HFFc6 (cell line): ENCODE data around the gene CD79A. TPM values are rescaled to one million over a fixed set of nuclear protein-coding genes. Genes with fewer than 3 reads are reported as not detected.
"Not testable (repeated sequence)": the region's sequence is repeated elsewhere in the genome, so short reads cannot be mapped to it uniquely, and the experiment has no call there.

Experiments used
- DNase-seq: peaks from one replicate; pipeline ENCODE4 v3.0.0-alpha.2; 2018
- H3K27ac Mint-ChIP-seq: 2 replicates; pipeline ENCODE4 v1.8.0; 2020; ENCODE audit warnings: mild to moderate bottlenecking, mixed read lengths
- H3K27me3 Mint-ChIP-seq: 2 replicates; pipeline ENCODE4 v1.8.0; 2021; ENCODE audit warnings: mild to moderate bottlenecking, moderate library complexity, mixed read lengths; ENCODE audit not compliant: insufficient read depth
- H3K36me3 Mint-ChIP-seq: 2 replicates; pipeline ENCODE4 v1.8.0; 2021; ENCODE audit warnings: low read depth, mixed read lengths
- H3K4me1 Mint-ChIP-seq: 2 replicates; pipeline ENCODE4 v1.8.0; 2020; ENCODE audit warnings: low read depth, mixed read lengths
- H3K4me3 Mint-ChIP-seq: 2 replicates; pipeline ENCODE4 v1.8.0; 2020; ENCODE audit warnings: mild to moderate bottlenecking, moderate library complexity, mixed read lengths
- H3K9me3 Mint-ChIP-seq: 2 replicates; pipeline ENCODE4 v1.8.0; 2020; ENCODE audit warnings: mild to moderate bottlenecking, mixed read lengths
- total RNA-seq, 6 experiments: library from RNA; stranded (reverse); fragmentation: NEBNext Ultra II Directional; extraction: Animal tissue kit (Norgen Biotek cat#: 25700); gene quantifications; 2 replicates in 1 of 6; 3 replicates in 5 of 6; pipeline ENCODE4 v1.2.3, GENCODE V29; 2021
- TF ChIP-seq, protein P1 (sequence below): fragments of 200-600 bp; sonication (generic); IDR thresholded peaks from 2 replicates; pipeline ENCODE4 v1.5.0; 2021; ENCODE audit warnings: antibody characterized with exemption, mild to moderate bottlenecking

Gene CD79A
- total RNA-seq, 6 experiments from 2014 or later: 0.23 to 0.62 (median 0.35) TPM; not detected in 2

DNA sequence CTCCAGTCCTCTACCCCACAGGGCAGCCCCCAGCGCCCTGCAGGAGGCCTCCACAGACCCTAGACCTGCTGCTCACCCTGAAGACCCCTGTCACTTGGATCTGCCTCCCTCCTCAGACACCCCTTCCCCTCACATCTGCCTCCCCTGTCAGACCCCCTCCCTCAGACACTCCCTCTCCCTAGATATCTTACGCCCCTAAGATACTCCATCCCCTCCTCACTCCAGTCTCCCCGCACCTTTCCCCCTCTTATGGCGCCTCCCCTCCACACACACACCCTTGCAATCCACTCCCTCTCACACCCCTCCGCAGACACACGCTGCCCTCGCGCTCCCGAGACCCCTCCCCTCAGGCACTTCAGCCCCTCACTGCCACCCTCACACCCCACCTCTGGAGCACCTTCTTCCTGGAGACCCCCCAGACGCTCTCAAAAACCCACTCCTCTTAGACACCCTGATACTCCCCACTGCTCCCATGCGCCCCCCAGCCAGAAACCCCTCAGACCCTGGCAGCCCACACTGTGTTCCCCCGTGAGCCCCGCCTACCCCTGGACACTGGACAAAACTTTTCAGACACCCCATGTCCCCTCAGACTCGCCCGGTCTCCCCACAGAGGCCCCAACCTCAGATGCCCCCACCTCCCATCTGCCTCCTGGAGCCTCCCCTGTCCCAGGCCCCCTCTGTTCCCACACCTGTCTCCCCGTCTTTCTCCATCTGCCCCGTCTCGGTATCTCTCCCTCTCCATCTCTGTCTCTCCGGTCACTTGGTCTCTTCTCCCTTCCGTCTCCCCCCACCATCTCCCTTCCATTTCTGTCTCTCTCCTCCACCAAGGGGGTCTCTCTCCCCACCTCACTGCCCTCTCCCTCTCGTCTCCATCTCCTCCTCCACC lies 36.7 kb downstream of the CD79A start:
- Mint-ChIP-seq H3K9me3 (no peaks in the 10 kb centered on the region), H3K27me3 (peaks cover 32% of the 10 kb centered on the region), H3K4me3 (no peak overlapping the region), H3K36me3 (no peaks in the 10 kb centered on the region), H3K4me1 (no peaks in the 10 kb centered on the region), H3K27ac (no peak overlapping the region)
- DNase-seq: no peak
- TF ChIP-seq, protein P1, sequence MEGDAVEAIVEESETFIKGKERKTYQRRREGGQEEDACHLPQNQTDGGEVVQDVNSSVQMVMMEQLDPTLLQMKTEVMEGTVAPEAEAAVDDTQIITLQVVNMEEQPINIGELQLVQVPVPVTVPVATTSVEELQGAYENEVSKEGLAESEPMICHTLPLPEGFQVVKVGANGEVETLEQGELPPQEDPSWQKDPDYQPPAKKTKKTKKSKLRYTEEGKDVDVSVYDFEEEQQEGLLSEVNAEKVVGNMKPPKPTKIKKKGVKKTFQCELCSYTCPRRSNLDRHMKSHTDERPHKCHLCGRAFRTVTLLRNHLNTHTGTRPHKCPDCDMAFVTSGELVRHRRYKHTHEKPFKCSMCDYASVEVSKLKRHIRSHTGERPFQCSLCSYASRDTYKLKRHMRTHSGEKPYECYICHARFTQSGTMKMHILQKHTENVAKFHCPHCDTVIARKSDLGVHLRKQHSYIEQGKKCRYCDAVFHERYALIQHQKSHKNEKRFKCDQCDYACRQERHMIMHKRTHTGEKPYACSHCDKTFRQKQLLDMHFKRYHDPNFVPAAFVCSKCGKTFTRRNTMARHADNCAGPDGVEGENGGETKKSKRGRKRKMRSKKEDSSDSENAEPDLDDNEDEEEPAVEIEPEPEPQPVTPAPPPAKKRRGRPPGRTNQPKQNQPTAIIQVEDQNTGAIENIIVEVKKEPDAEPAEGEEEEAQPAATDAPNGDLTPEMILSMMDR: no peak

GRCh38 chr19:41914424-41914834 lies 37.4 kb downstream of the CD79A start:
- not testable (repeated sequence) for H3K9me3 Mint-ChIP-seq, H3K4me1 Mint-ChIP-seq, H3K36me3 Mint-ChIP-seq, H3K4me3 Mint-ChIP-seq, DNase-seq, H3K27ac Mint-ChIP-seq
- H3K27me3 Mint-ChIP-seq: peaks cover 30% of the 10 kb centered on the region

DNA sequence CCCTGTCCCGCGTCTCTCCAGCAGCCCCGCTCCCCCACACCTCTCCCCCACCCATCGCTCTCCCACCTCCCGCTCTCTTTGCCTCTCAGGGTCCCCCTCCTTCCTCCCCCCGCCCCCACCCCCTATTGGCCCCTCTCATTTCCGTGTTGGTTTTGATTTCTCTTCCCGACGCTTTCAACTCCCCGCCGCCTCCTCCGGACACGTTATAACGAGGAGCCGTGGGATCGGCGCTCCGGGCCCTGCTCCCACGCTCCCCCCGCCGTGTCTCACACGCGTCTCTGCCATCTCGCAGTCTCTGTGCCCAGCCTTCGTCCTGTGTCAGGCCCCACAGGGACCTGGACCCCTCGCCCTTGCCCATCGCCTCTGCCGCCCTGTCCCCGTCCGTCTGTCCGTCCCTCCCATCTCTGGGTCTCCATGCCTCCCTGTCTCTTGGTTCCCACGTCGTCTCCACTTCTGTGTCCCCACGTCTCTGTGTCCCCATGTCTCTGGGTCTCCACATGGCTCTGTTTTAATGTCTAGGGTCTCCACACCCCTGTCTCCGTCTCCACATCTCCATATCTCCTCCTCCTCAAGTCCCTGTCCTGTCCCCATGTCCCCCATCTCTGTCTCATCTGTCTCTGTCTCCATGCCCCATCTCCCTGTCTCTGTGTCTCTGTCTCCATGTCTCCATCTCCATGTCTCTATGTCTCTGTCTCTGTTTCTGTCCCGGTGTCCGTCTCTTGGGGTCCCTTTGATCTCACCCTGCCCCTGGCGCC lies 38.1 kb downstream of the CD79A start:
- H3K4me3 Mint-ChIP-seq: no peak overlapping the region
- H3K36me3 Mint-ChIP-seq: no peaks in the 10 kb centered on the region
- H3K27ac Mint-ChIP-seq: no peak overlapping the region
- H3K9me3 Mint-ChIP-seq: no peaks in the 10 kb centered on the region
- TF ChIP-seq, protein P1: no peak
- no peaks in the 10 kb centered on the region for H3K4me1 Mint-ChIP-seq
- no peak for DNase-seq
- peaks cover 29% of the 10 kb centered on the region for H3K27me3 Mint-ChIP-seq

DNA sequence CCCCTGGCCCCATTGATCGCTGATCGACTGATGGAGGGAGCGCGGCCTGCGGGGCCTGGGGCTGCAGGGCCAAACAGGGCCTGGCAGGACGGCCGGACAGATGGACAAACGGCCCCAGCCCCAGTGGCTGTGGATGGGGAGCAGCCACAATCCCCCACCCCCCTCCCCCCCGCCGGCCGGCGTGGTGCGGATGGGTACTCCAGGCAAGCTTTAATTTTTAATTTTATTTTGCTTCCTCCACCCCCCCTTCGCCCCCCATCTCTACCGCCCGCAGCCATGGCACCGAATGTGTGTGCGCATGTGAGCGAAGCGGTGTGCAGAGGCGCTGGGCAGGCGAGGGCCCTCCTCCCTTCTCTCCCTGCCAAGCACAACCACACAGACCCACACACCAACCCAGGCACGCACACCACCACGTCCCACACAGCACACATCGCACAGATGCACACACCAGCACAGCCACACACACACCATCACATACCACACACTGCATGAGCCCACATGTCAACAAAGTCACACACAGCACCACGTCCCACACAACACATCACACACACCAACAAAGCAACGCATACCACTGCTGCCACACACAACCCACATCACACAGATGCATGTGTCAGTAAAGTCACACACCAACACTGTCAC lies 38.8 kb downstream of the CD79A start:
- Mint-ChIP-seq H3K27ac (no peak overlapping the region), H3K27me3 (peaks cover 24% of the 10 kb centered on the region), H3K4me1 (no peaks in the 10 kb centered on the region), H3K9me3 (no peaks in the 10 kb centered on the region), H3K4me3 (no peak overlapping the region), H3K36me3 (no peaks in the 10 kb centered on the region)
- DNase-seq: no peak
- TF ChIP-seq, protein P1: no peak

- Mint-ChIP-seq H3K9me3 (no peaks in the 10 kb centered on the region), H3K4me1 (no peaks in the 10 kb centered on the region), H3K27ac (no peak overlapping the region), H3K36me3 (no peaks in the 10 kb centered on the region), H3K27me3 (peaks cover 20% of the 10 kb centered on the region), H3K4me3 (no peak overlapping the region)
- TF ChIP-seq, protein P1: no peak
- DNase-seq: no peak
These were observed 40.6 kb downstream of the CD79A start for GRCh38 chr19:41917676-41918075.
